HepG2 (cell line): ENCODE data around the gene NBPF20. TPM values are rescaled to one million over a fixed set of nuclear protein-coding genes. Genes with fewer than 3 reads are reported as not detected.
"Not testable (repeated sequence)": the region's sequence is repeated elsewhere in the genome, so short reads cannot be mapped to it uniquely, and the experiment has no call there.

ENCODE experiments used
- ATAC-seq: fragments of 200-7000 bp; cut with Tn5 transposase; 3 replicates; pipeline ENCODE4 v1.9.1; 2020; ENCODE audit warnings: mild to moderate bottlenecking, moderate library complexity
- BruUV-seq: library from RNA; stranded (reverse); fragments of 400-500 nt; replicated peaks from 2 replicates; lab custom pipeline; 2021; lab: Mats Ljungman, UMichigan
- CTCF ChIA-PET: fragments of 300-600 bp; formaldehyde crosslinking; extraction: SDS; loops from one replicate; lab custom pipeline; 2021; ENCODE audit warnings: low total read pairs, inconsistent platforms, low intra/inter-chr PET ratio; lab: Yijun Ruan, JAX
- POLR2A ChIA-PET: fragments of 350-600 bp; sonication (Branson Sonifier 250); formaldehyde crosslinking; loops from one replicate; lab custom pipeline; 2020; ENCODE audit warnings: antibody characterized with exemption, inconsistent platforms; lab: Yijun Ruan, JAX
- DNase-seq: peaks from one replicate; pipeline ENCODE4 v3.0.0-alpha.2; 2015; ENCODE audit warnings: low spot score
- FAIRE-seq: peaks from 3 replicates; lab custom pipeline; 2011; peaks lifted over from hg19 to GRCh38; lab: Jason Lieb, UNC
- H2AFZ ChIP-seq: one replicate; pipeline ENCODE4 v1.6.1; 2011; ENCODE audit warnings: low read length, inconsistent platforms
- H3K27ac ChIP-seq: fragments of 300-600 bp; 3 replicates; pipeline ENCODE4 v1.8.0; 2011; ENCODE audit warnings: mixed run types, mild to moderate bottlenecking, mixed read lengths, low read length, inconsistent platforms; ENCODE audit not compliant: insufficient read depth; ENCODE audit errors: extremely low read length
- H3K27me3 ChIP-seq, 2 experiments: fragments of 200-600 bp in 1 of 2; 2 replicates in 1 of 2; 3 replicates in 1 of 2; pipeline versions ENCODE4 v1.6.0 to v1.8.0; 2011; ENCODE audit warnings: low read length in 2 of 2, mild to moderate bottlenecking in 2 of 2, moderate library complexity in 2 of 2, inconsistent platforms in 1 of 2; ENCODE audit not compliant: insufficient read depth in 2 of 2, control insufficient read depth in 1 of 2
- H3K36me3 ChIP-seq, 2 experiments: fragments of 200-600 bp in 1 of 2; replicated peaks in 1 of 2; 2 replicates in 1 of 2; 3 replicates in 1 of 2; pipeline versions ENCODE4 v1.5.1 to v1.8.0; 2011; ENCODE audit warnings: low read length in 2 of 2, inconsistent platforms in 1 of 2; ENCODE audit not compliant: insufficient read depth in 2 of 2, control insufficient read depth in 1 of 2
- H3K4me1 ChIP-seq: 2 replicates; pipeline ENCODE4 v1.5.1; 2012; ENCODE audit warnings: low read length, inconsistent platforms; ENCODE audit not compliant: insufficient read depth
- H3K4me2 ChIP-seq: 2 replicates; pipeline ENCODE4 v1.6.0; 2011; ENCODE audit warnings: low read depth, low read length, inconsistent platforms
- H3K4me3 ChIP-seq, 3 experiments: fragments of 200-600 bp in 1 of 3; sonication (generic), shearing (Covaris generic) in 1 of 3; replicated peaks in 1 of 3; 2 replicates each; pipeline ENCODE4 v1.5.1; 2011 to 2016; ENCODE audit warnings: low read length in 3 of 3, inconsistent platforms in 2 of 3, low read depth in 2 of 3, mild to moderate bottlenecking in 2 of 3, control low read depth in 1 of 3, mixed read lengths in 1 of 3; ENCODE audit not compliant: insufficient read depth in 1 of 3
- H3K79me2 ChIP-seq: one replicate; pipeline ENCODE4 v1.6.1; 2011; ENCODE audit warnings: low read length, inconsistent platforms; ENCODE audit not compliant: insufficient read depth
- H3K9ac ChIP-seq: 2 replicates; pipeline ENCODE4 v1.6.0; 2011; ENCODE audit warnings: mild to moderate bottlenecking, low read depth, low read length, inconsistent platforms; ENCODE audit not compliant: insufficient read depth
- H3K9me3 ChIP-seq: 2 replicates; pipeline ENCODE4 v1.5.1; 2012; ENCODE audit warnings: mild to moderate bottlenecking, low read length
- H4K20me1 ChIP-seq: 2 replicates; pipeline ENCODE4 v1.6.0; 2011; ENCODE audit warnings: inconsistent platforms, mild to moderate bottlenecking, low read length, moderate library complexity; ENCODE audit not compliant: insufficient read depth
- CBX1 ChIP-seq: IDR thresholded peaks from one replicate; pipeline ENCODE4 v1.6.1; 2016; ENCODE audit warnings: antibody characterized with exemption, low read depth
- IRF2 ChIP-seq: IDR thresholded peaks from 2 replicates; pipeline ENCODE4 v1.6.1; 2018; ENCODE audit warnings: missing genetic modification reagents, missing compliant biosample characterization
- KDM3A ChIP-seq: IDR thresholded peaks from 2 replicates; pipeline ENCODE4 v1.6.1; 2018; ENCODE audit warnings: low read depth, missing compliant biosample characterization
- MAF1 ChIP-seq: sonication (generic); formaldehyde crosslinking; IDR thresholded peaks from 2 replicates; pipeline ENCODE4 v1.5.0; 2020; ENCODE audit warnings: missing genetic modification reagents, borderline replicate concordance
- MAFK ChIP-seq, 2 experiments: IDR thresholded peaks in 1 of 2; conservative IDR thresholded peaks in 1 of 2; 2 replicates each; pipeline ENCODE4 v1.6.1; 2011; ENCODE audit warnings: improper control_type of control experiment in 2 of 2, low read length in 2 of 2
- MED8 ChIP-seq: sonication (generic); formaldehyde crosslinking; IDR thresholded peaks from 2 replicates; pipeline ENCODE4 v1.8.1; 2023; ENCODE audit warnings: mild to moderate bottlenecking, missing genetic modification reagents; ENCODE audit not compliant: insufficient replicate concordance
- NR2F6 ChIP-seq, 2 experiments: IDR thresholded peaks; 2 replicates each; pipeline ENCODE4 v1.6.1; 2016; ENCODE audit warnings: antibody characterized with exemption in 1 of 2, mild to moderate bottlenecking in 1 of 2
- POLR2A ChIP-seq, 2 experiments: IDR thresholded peaks; 2 replicates each; pipeline ENCODE4 v1.6.1; 2011; ENCODE audit warnings: low read depth in 2 of 2, low read length in 2 of 2, mild to moderate bottlenecking in 1 of 2, moderate library complexity in 1 of 2; ENCODE audit not compliant: insufficient read depth in 1 of 2
- POLR2AphosphoS2 ChIP-seq: IDR thresholded peaks from 2 replicates; pipeline ENCODE4 v1.6.1; 2011; ENCODE audit warnings: low read depth, low read length, improper control_type of control experiment
- SAP130 ChIP-seq: IDR thresholded peaks from 2 replicates; pipeline ENCODE4 v1.6.1; 2016; ENCODE audit warnings: low read depth
- SIX4 ChIP-seq: sonication (generic); formaldehyde crosslinking; IDR thresholded peaks from 2 replicates; pipeline ENCODE4 v1.4.0; 2020; ENCODE audit warnings: missing genetic modification reagents
- ZEB1 ChIP-seq: IDR thresholded peaks from 2 replicates; pipeline ENCODE4 v1.6.1; 2012; ENCODE audit warnings: mild to moderate bottlenecking, low read depth, inconsistent platforms; ENCODE audit not compliant: insufficient replicate concordance
- ZNF143 ChIP-seq: sonication (generic); formaldehyde crosslinking; IDR thresholded peaks from 2 replicates; pipeline ENCODE4 v1.4.0; 2020; ENCODE audit warnings: missing genetic modification reagents
- ZNF335 ChIP-seq: sonication (generic); formaldehyde crosslinking; IDR thresholded peaks from 2 replicates; pipeline ENCODE4 v1.4.0; 2020; ENCODE audit warnings: missing genetic modification reagents
- ZNF7 ChIP-seq: IDR thresholded peaks from 2 replicates; pipeline ENCODE4 v1.6.1; 2016; ENCODE audit warnings: missing biosample characterization, missing genetic modification reagents
- WGBS: methylation state at CpG from one replicate; pipeline ENCODE4 v1.1.6; 2017; ENCODE audit warnings: low lambda C conversion rate; 5-methylcytosine and 5-hydroxymethylcytosine counted together
- in situ Hi-C: cut with HindIII; loops from 2 replicates; pipeline ENCODE4 v1.10.0; 2017; ENCODE audit warnings: low pct_unique_long_range_greater_than_20kb; ENCODE audit not compliant: extremely low pct_ligation_motif_present
- intact Hi-C: fragments of 100-400 bp; cut with micrococcal nuclease; formaldehyde crosslinking; loops from one replicate; pipeline ENCODE4 v1.10.0; 2022; ENCODE audit not compliant: unreplicated experiment
- polyA plus RNA-seq, 8 experiments: library from polyadenylated mRNA; depleted of rRNA in 3 of 8; stranded (reverse) in 7 of 8; unstranded in 1 of 8; fragments of >200 nt; fragmentation: Illumina TruSeq in 4 of 8; extraction: Trizol in 4 of 8; gene quantifications; 2 replicates each; pipeline versions ENCODE4 v1.2.1 to v1.2.3, GENCODE V29; 2011 to 2016; ENCODE audit warnings: low read depth in 4 of 8, missing spikeins in 1 of 8, mixed read lengths in 1 of 8; ENCODE audit not compliant: insufficient read depth in 1 of 8
- total RNA-seq, 5 experiments: library from RNA; depleted of rRNA; stranded (reverse); fragments of >200 nt; fragmentation: Illumina TruSeq; extraction: Trizol; gene quantifications; 2 replicates each; pipeline ENCODE4 v1.2.3, GENCODE V29; 2016; ENCODE audit warnings: low read depth in 1 of 5
- TF ChIP-seq, protein P1 (sequence below): sonication (generic); formaldehyde crosslinking; IDR thresholded peaks from 2 replicates; pipeline ENCODE4 v1.4.0; 2020; ENCODE audit warnings: missing genetic modification reagents
- TF ChIP-seq, protein P2 (sequence below): sonication (generic); formaldehyde crosslinking; IDR thresholded peaks from 2 replicates; pipeline ENCODE4 v1.4.0; 2020; ENCODE audit warnings: missing genetic modification reagents
- TF ChIP-seq, protein P3 (sequence below), 2 experiments: fragments of 450-650 bp in 1 of 2; sonication (generic) in 1 of 2; formaldehyde crosslinking; IDR thresholded peaks; 2 replicates each; pipeline versions ENCODE4 v1.5.0 to v1.8.0; 2020 to 2022; ENCODE audit warnings: mild to moderate bottlenecking in 1 of 2, missing genetic modification reagents in 1 of 2

NBPF20 gene
- total and polyA plus RNA-seq, 2 of the 13 experiments (the other 11 are each of a cell fraction or from before 2014, with no cell fraction given), result 3.0 to 3.1 TPM

DNA sequence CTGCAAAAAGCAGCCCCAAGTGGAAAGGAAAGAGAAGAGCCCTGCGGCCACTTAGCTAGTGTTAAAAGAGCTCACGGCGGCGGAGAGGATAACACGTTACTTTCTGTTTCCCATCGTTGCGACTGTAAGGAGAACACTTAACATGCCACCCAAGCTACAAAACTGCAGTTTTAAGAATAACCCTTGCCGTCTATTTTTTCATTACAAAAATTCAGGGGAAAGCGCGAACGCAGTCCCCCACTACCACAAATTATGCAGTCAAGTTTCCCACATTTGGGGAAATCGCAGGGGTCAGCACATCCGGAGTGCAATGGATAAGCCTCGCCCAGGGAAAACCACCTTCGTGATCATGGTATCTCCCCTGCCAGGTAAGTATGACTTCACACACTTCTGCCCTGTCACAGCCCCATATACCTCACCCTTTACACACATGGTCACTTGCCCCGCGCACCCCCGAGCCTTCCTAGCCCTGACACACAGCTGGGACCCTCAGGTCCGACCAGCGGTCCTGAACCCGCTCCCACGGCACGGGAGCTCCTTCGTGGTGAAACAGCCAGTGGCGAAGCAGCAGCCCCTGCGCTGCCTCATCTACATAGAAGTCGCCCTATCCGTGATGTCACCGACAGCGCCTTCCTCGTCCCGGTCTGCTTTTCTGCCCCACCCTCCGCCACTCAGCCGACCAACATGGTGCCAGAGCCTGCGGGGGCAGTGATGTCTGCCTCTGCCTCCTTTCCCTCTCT lies 40.2 kb upstream of the NBPF20 start:
- BruUV-seq, result TSS peak; percentile 100
- TF ChIP-seq, protein P1, sequence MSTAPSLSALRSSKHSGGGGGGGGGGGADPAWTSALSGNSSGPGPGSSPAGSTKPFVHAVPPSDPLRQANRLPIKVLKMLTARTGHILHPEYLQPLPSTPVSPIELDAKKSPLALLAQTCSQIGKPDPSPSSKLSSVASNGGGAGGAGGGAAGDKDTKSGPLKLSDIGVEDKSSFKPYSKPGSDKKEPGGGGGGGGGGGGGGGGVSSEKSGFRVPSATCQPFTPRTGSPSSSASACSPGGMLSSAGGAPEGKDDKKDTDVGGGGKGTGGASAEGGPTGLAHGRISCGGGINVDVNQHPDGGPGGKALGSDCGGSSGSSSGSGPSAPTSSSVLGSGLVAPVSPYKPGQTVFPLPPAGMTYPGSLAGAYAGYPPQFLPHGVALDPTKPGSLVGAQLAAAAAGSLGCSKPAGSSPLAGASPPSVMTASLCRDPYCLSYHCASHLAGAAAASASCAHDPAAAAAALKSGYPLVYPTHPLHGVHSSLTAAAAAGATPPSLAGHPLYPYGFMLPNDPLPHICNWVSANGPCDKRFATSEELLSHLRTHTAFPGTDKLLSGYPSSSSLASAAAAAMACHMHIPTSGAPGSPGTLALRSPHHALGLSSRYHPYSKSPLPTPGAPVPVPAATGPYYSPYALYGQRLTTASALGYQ (CRISPR knock-in tag), result peak; percentile 59; the same call in 1 of the 2 replicates
- TF ChIP-seq ZNF7 (CRISPR knock-in tag) (peak; percentile 92), IRF2 (0 out of 2 replicates have a peak, but pooled peaks have one; percentile 36), NR2F6 (IDR thresholded peaks at IDR 0.05) (peak; percentile 34; the same call in 1 of the 2 replicates), MAFK (conservative IDR thresholded peaks at IDR 0.05 in 1 of 2, IDR thresholded peaks at IDR 0.05 in 1 of 2; ENCODE audit: low read length in 2 of 2) (peak; percentile 75 to 86), ZNF143 (peak; percentile 79; the same call in 1 of the 2 replicates), POLR2AphosphoS2 (peak; percentile 71; the same call in 1 of the 2 replicates), MAF1 (CRISPR knock-in tag) (0 out of 2 replicates have a peak, but pooled peaks have one; percentile 29), ZNF335 (CRISPR knock-in tag) (0 out of 2 replicates have a peak, but pooled peaks have one; percentile 33), SIX4 (CRISPR knock-in tag) (0 out of 2 replicates have a peak, but pooled peaks have one; percentile 31), CBX1 (peak; percentile 99), MED8 (peak; percentile 72), ZEB1 (peak; percentile 70), SAP130 (peak; percentile 58), KDM3A (peak; percentile 50; the same call in 1 of the 2 replicates), POLR2A (IDR thresholded peaks at IDR 0.05; ENCODE audit: insufficient read depth in 1 of 2, low read depth in 2 of 2, low read length in 2 of 2) (peak; percentile 92 to 98)
- TF ChIP-seq, protein P2, sequence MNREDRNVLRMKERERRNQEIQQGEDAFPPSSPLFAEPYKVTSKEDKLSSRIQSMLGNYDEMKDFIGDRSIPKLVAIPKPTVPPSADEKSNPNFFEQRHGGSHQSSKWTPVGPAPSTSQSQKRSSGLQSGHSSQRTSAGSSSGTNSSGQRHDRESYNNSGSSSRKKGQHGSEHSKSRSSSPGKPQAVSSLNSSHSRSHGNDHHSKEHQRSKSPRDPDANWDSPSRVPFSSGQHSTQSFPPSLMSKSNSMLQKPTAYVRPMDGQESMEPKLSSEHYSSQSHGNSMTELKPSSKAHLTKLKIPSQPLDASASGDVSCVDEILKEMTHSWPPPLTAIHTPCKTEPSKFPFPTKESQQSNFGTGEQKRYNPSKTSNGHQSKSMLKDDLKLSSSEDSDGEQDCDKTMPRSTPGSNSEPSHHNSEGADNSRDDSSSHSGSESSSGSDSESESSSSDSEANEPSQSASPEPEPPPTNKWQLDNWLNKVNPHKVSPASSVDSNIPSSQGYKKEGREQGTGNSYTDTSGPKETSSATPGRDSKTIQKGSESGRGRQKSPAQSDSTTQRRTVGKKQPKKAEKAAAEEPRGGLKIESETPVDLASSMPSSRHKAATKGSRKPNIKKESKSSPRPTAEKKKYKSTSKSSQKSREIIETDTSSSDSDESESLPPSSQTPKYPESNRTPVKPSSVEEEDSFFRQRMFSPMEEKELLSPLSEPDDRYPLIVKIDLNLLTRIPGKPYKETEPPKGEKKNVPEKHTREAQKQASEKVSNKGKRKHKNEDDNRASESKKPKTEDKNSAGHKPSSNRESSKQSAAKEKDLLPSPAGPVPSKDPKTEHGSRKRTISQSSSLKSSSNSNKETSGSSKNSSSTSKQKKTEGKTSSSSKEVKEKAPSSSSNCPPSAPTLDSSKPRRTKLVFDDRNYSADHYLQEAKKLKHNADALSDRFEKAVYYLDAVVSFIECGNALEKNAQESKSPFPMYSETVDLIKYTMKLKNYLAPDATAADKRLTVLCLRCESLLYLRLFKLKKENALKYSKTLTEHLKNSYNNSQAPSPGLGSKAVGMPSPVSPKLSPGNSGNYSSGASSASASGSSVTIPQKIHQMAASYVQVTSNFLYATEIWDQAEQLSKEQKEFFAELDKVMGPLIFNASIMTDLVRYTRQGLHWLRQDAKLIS (CRISPR knock-in tag), result 0 out of 2 replicates have a peak, but pooled peaks have one; percentile 62
- not testable (repeated sequence) for TF ChIP-seq NR2F6 (CRISPR knock-in tag; IDR thresholded peaks at IDR 0.05)
- TF ChIP-seq, protein P3, sequence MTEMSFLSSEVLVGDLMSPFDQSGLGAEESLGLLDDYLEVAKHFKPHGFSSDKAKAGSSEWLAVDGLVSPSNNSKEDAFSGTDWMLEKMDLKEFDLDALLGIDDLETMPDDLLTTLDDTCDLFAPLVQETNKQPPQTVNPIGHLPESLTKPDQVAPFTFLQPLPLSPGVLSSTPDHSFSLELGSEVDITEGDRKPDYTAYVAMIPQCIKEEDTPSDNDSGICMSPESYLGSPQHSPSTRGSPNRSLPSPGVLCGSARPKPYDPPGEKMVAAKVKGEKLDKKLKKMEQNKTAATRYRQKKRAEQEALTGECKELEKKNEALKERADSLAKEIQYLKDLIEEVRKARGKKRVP (CRISPR knock-in tag; IDR thresholded peaks at IDR 0.05), result peak; percentile 34 to 65; a peak in 1 of 4 replicates

More for the DNA sequence above, 40.2 kb upstream of the NBPF20 start:
- H3K27me3 ChIP-seq, H3K4me1 ChIP-seq, FAIRE-seq, H4K20me1 ChIP-seq, intact Hi-C loops, H3K79me2 ChIP-seq, in situ Hi-C loops, H3K36me3 ChIP-seq, CTCF ChIA-PET, H3K9me3 ChIP-seq: not testable (repeated sequence)
- peak overlapping the region; percentile 71 for H3K9ac ChIP-seq
- POLR2A ChIA-PET, result interaction anchor here (0.7 to 0.9 kb wide), 5 partner anchors 40 to 586 kb away, joined by 3 to 8 read pairs (median 4); partner anchors contain the start of gene NBPF20
- peak; percentile 87 for DNase-seq
- H3K4me2 ChIP-seq, result peak overlapping the region; percentile 69
- H2AFZ ChIP-seq, result peak overlapping the region; percentile 29
- H3K4me3 ChIP-seq, result peak overlapping the region; percentile 38 to 62 (median 53); a peak in 5 of 6 replicates
- peak; percentile 91 for ATAC-seq
- 2% methylated on average over 18 of the region's 35 CpGs for WGBS
- peak overlapping the region; percentile 57 for H3K27ac ChIP-seq
